ENCODE results near the gene SYN1. TPM values are rescaled to one million over a fixed set of nuclear protein-coding genes. Genes with fewer than 3 reads are reported as not detected.

Gene SYN1
- total RNA-seq, 4 donors from 2014 or later = 0.19 to 0.33 TPM; not detected in 2

- no peak for TF ChIP-seq CTCF (IDR thresholded peaks at IDR 0.05; ENCODE audit: low read depth)
These were observed 48.4 kb downstream of the SYN1 start for GRCh38 chrX:47571215-47571614.

- TF ChIP-seq CTCF (IDR thresholded peaks at IDR 0.05; ENCODE audit: low read depth) = no peak
These were observed 48.9 kb downstream of the SYN1 start for GRCh38 chrX:47570794-47571193.

GRCh38 chrX:47568656-47569295, 50.9 kb downstream of the SYN1 start:
- no peak for TF ChIP-seq CTCF (IDR thresholded peaks at IDR 0.05; ENCODE audit: low read depth)

- no peak for TF ChIP-seq CTCF (IDR thresholded peaks at IDR 0.05; ENCODE audit: low read depth)
These were observed 52.8 kb downstream of the SYN1 start for GRCh38 chrX:47566841-47567240.

GRCh38 chrX:47564438-47565085, 55.1 kb downstream of the SYN1 start:
- TF ChIP-seq CTCF (IDR thresholded peaks at IDR 0.05; ENCODE audit: low read depth) = no peak

GRCh38 chrX:47563801-47564315, 55.8 kb downstream of the SYN1 start:
- TF ChIP-seq CTCF (IDR thresholded peaks at IDR 0.05; ENCODE audit: low read depth) = no peak

- no peak for TF ChIP-seq CTCF (IDR thresholded peaks at IDR 0.05; ENCODE audit: low read depth)
These were observed 56.9 kb downstream of the SYN1 start for GRCh38 chrX:47562615-47563243.

All from subcutaneous adipose tissue (tissue), 4 donors.